Fibroblast of skin of abdomen (primary cell): ENCODE results near the gene CAPN1.
A peak's percentile ranks its signal among the peaks of the same experiment; 100 is the strongest.
"Not testable (repeated sequence)": the region's sequence is repeated elsewhere in the genome, so short reads cannot be mapped to it uniquely, and the experiment has no call there.

Experiments
- DNase-seq: peaks from one replicate; pipeline ENCODE4 v3.0.0-alpha.2; 2013

The CAPN1 gene

DNA sequence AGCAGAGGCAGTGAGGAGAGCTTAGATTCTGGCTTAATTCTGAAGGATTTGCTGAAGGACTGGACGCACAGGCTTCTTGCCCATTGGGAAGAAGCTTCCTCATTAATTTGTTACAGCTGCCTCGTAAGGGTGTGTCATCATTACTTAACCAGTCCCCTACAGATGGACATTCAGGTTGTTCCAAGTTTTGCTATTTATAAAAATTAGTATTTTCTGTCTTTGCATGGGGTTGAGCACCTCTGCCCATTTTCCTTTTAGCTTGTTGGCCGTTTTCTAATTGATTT, 38.1 kb downstream of the CAPN1 start:
- peak; percentile 16 for DNase-seq

DNA sequence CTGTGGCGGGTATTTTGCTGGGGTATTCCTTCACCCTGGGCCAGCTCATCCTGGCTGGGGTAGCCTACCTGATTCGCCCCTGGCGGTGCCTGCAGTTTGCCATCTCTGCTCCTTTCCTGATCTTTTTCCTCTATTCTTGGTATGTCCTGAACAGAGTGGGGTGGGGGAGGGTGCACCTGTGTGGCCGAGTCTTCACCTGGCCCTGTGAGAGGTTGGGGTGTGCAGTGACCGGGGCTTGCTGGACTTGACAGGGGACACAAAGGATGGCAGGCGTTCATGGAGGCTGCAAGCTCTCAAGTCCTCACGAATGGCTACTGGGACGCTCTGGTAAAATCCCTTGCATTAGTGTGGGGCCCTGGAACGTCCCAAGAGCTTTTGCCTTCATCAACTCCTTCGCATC, 39.3 kb downstream of the CAPN1 start:
- no peak for DNase-seq

DNA sequence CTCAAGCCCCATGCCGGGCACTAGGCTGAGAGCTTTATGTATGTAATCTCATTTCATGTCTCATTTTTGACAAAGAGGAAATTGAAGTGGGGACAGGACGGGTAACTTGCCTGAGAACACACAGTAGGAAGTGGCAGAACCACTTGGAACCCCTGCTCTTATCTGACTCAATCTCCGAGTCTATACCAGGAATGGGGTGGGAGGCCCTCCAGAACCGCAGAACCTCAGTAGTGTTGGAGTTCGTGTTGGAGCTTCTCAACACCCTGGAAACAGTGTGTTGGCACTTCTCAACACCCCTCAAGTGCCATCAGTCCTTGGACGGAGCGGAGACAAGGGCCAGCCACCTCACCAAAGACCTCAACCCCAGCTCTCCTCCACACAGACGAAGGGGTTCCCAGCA, 41.3 kb downstream of the CAPN1 start:
- no peak for DNase-seq

DNA sequence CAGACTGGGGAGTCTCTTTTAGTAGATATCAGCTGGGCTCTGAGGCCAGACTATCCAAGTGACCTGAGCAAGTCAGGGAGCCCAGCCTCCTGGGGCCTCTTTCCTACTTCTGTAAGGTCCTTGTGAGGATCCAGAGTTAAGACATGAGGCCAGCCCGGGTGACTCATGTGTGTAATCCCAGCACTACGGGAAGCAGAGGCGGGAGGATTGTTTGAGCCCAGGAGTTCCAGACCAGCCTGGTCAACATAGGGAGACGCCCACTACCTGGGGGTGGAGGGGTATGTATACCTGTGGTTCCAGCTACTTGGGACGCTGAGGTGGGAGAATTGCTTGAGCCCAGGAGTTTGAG, 43.2 kb downstream of the CAPN1 start:
- peak; percentile 55 for DNase-seq

DNA sequence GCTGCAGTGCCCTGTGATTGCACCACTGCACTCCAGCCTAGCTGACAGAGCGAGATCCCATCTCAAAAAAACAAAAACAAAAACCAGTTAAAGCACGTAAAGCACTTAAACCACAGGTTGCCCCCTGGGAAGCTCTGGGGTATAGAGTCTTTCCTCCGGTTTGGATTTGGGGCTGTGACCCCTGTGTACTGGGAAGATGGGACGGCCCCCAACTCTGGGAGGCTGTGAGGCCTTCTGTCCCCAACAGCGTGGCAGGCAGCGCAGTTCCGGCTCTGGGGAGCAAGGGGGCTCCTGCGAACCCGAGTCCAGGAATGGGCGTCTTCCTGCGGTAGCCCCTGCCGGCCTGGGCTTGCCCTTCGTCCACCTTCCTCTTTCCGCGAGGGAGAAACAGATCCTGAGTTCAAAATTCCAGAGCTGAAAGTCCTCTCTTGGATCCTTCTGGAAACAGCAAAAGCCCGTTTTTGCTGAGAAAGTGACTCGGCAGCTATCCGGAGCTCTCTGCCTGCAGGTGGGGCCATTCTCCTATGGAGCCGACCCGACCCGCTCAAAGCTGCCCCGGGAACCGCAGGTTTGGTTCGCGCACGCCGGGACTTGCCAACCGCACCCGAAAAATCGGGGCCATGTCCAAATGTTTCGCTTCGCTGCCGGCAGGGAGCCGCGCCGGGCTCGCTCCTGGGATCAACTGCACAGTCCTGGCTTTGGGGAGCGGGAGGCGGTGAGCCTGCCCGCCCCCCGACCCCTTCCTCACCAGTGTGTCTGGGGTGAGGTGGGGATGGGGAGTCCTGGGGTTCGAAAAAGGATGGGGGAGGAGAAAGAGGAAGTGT, 43.8 kb downstream of the CAPN1 start:
- DNase-seq: peak; percentile 47

DNA sequence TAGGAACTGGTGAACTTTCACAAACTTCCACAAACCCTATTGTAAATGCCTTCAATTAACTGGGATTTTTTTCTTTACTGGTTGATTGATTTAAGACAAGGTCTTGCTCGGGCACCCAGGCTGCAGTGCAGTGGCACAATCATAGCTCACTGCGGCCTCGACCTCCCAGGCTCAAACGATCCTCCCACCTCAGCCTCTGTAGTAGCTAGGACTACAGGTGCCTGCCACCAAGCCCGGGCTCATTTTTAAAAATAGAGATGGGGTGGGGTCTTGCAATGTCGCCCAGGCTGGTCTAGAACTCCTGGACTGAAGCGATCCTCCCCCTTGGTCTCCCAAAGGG, 44.3 kb downstream of the CAPN1 start:
- no peak for DNase-seq

DNA sequence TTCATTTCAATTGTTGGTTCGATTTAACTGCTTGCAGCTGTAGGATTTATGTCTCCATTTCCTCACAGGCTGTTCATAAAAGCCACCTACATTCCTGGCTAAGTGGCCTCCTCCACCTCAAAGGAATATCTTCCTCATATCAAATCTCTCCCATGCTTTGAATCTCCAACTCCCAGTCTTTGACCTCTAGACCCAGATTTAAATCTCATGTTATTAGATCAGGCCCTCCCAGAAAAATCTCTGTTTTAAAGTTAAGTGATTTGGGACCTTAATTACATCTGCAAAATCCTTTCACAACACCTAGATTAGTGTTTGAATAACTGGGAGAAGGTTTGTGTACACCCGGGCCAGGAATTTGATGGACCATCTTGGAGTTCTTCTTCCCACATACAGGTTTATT, 46.2 kb downstream of the CAPN1 start:
- no peak for DNase-seq

DNA sequence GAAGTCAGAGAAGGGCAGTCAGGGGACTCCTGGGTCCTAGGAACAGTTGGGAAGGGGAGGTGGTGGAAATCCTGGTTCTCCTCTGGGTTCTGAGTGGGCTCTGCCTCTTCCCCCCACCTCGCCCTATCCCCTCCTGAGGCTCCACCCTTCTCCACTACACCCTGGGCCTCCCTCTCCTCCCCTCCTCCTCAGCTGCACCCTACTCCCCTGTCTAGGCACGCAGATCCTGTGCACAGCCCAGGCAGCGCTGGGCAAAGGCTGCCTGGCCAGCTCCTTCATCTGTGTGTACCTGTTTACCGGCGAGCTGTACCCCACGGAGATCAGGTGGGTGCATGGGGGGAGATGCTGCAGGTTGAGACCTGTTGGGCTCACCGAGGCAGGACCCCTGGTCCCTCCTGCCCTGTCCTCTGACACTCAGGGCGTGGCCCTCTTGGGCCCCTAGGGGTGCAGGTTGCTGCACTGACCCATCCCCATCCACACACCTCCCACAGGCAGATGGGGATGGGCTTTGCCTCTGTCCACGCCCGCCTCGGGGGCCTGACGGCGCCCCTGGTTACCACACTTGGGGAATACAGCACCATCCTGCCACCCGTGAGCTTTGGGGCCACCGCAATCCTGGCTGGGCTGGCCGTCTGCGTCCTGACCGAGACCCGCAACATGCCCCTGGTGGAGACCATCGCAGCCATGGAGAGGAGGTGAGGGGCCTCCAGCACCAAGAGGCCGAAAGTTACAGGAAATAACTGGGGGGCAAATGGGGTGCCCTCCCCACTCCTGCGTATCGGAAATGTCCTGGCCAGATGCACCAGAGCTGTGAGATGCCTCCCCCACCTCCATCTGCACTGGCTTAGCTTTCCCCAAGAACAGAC, 54.7 kb downstream of the CAPN1 start:
- no peak for DNase-seq

DNA sequence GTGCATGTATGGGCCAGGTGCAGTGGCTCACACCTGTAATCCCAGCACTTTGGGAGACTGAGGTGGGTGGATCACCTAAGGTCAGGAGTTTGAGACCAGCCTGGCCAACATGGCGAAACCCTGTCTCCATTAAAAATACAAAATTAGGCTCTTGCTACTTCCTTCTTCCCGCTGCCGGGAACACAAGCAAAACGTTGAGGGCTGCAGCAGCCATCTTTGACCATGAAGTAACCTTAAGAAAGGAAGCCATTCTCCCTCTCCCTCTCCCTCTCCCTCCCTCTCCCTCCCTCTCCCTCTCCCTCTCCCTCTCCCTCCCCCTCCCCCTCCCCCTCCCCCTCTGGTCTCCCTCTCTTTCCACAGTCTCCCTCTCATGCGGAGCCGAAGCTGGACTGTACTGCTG, 56.6 kb downstream of the CAPN1 start:
- DNase-seq: not testable (repeated sequence)

DNA sequence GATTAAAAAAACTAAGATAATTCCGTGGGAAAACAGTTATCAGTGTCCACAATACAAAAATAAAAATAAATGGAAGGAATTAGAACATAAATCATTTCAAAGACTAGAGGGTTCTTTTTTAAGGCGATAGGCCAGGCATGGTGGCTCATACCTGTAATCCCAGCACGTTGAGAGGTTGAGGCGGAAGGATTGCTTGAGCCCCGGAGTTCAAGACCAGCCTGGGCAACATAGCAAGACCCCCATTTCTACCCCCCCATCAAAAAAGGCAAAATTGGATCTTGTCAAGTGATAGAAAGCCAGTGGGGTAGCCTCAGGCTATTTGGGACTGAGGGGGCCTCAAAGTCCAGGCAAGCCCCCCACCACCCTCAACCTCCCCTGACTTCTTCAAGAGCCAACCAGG, 59.4 kb downstream of the CAPN1 start:
- no peak for DNase-seq

DNA sequence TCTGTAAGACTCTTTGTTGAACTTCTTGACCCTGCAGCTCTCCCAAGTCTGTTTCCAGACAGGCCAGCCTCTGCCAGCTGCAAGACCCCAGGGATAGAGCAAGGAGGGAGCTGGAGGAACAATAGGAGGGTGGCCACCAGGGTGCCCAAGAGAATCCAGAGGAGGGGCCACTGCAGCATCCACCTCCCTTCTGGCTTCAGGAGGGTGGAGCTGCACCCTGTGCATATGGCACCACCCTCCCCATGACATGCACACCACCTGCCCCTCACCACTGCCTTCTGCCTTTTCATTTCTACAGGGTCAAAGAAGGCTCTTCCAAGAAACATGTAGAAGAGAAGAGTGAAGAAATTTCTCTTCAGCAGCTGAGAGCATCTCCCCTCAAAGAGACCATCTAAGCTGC, 60.0 kb downstream of the CAPN1 start:
- no peak for DNase-seq

DNA sequence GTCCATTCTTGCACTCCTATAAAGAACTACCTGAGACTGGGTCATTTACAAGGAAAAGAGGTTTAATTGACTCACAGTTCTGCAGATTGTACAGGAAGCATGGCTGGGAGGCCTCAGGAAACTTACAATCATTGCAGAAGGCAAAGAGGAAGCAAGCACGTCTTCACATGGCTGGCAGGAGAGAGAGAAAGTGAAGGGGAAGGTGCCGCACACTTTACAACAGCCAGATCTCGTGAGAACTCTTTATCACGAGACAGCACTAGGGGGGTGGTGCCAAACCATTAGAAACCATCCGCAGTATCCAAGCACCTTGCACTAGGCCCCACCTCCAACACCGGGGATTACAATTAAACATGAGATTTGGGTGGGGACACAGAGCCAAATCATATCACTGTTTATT, 60.7 kb downstream of the CAPN1 start:
- DNase-seq: no peak

DNA sequence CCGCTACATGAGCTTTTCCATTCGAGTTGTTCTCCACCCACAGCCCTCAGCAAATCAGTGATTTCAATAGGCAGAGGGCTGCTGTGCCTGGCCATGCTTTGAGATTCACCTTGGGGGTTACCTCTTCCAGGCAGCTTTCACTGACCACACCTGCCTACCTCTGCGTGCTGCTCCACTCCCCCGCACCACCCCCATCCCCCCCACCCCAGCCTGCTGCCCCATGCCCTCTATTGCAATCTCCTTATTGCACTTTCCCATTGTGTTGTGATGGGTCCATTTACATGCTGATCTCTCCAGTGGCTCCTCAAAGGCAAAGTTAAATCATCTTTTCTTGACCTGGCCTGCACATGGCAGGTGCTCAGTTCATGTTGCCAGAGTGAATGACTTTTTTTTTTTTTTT, 62.1 kb downstream of the CAPN1 start:
- no peak for DNase-seq

DNA sequence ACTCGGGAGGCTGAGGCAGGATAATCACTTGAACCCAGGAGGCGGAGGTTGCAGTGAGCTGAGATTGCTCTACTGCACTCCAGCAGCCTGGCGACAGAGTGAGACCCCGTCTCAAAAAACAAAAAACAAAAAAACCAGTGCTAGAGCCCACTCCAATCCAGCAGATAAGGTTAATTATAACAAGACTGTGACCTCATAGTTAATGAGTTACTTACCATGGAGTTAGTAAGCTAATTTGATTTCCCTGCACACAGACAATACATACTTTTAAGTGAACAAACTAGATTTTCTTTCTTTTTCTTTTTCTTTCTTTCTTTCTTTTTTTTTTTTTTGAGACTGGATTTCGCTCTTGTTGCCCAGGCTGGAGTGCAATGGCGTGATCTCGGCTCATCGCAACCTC, 63.3 kb downstream of the CAPN1 start:
- DNase-seq: not testable (repeated sequence)

DNA sequence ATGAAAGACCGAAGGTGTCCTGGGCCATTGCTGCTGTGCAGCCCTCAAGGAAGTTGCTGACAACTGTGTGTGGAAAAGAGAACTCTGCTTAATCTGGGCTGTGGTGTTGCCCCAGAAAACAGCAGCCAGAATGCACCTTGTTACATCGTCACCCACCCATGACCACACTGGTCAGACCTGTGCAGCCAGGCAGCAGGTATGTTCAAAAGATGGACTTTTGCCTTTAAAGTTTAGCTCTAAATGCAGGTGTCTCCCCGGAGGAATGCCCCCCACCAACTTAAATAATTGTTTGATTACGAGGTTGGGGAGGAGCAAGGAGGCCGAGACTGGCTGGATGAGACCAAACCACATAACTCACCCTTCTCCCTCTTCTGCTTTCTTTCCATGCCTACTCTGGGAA, 64.8 kb downstream of the CAPN1 start:
- no peak for DNase-seq

DNA sequence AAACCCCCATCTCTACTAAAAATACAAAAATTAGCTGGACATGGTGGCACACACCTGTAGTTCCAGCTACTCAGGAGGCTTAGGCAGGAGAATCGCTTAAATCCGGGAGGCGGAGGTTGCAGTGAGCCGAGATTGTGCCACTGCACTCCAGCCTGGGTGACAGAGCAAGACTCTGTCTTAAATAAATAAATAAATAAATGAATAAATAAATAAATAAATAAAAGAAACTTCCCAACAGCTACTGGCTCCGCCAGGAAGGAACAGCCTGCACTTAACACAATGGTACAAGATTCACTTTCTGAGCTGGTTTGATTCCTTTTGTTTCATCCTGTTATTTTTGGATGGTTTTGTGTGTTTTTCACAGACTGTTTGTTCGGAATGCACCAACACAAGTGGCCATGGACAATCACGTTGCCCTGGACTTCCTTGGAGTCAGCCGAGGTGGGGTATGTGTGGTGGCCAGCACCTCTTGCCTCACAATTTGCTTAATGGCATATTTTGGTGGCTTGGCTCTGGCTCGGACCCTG, 66.5 kb downstream of the CAPN1 start:
- DNase-seq: not testable (repeated sequence)

DNA sequence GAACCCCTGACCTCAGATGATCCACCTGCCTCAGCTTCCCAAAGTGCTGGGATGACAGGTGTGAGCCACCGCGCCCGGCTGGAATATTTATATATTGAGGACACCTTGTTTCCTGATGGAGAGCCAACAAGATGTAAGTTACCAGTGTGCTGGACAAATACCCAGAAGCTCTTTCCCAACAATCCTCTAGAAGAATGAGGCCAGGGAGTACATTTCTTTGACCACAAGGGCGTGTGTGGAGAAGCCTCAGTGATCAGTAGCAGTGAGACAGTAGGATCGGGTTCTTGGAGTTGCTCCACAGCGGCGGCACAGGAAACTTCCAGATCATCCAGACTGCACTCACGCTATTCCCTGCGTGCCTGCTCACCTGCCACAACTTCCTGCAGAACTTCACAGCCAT, 69.7 kb downstream of the CAPN1 start:
- DNase-seq: no peak

DNA sequence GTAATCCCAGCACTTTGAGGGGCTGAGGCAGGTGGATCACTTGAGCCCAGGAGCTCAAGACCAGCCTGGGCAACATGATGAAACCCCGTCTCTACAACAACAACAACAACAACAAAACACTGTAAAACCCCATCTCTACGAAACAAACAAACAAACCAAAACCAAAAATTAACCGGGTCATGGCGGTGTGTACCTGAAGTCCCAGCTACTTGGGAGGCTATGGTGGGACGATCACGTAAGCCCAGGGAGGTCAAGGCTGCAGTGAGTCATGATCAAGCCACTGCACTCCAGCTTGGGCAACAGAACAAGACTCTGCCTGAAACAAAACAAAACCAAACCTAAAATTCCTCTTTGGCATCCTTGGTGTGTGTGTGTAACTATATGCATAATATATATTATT, 73.0 kb downstream of the CAPN1 start:
- DNase-seq: no peak

DNA sequence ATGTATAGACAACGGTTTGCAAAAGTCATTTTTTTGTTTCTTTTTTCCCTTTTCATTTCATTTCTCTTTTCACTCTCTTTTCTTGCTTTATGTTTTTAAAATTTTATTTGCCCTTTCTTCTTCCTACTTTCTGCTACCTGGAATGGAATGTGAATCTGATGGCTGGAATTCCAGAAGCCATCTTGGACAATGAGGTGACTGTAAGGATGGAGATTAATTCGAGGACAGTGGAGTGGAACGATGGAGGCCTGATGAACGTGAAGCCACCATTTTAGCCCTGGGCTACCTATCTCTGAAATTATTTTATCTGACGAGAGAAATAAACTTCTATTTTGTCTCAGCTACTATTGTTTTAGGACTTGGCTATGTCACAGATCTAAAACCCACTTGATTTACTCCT, 77.3 kb downstream of the CAPN1 start:
- no peak for DNase-seq

DNA sequence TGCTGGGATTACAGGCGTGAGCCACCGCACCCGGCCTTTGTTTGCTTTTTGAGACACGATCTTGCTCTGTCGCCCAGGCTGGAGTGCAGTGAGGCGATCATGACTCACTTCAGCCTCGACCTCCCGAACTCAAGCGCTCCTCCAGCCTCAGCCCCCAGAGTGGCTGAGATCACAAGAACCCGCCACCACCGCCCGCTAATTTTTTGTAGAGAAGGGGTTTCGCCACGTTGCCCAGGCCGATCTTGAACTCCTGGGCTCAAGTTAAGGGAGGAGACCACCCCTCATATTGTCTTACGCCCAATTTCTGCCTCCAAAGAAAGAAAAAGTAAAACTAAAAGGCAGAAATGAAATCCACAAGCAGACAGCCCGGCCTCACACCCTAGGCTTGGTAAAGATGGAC, 78.6 kb downstream of the CAPN1 start:
- DNase-seq: no peak

DNA sequence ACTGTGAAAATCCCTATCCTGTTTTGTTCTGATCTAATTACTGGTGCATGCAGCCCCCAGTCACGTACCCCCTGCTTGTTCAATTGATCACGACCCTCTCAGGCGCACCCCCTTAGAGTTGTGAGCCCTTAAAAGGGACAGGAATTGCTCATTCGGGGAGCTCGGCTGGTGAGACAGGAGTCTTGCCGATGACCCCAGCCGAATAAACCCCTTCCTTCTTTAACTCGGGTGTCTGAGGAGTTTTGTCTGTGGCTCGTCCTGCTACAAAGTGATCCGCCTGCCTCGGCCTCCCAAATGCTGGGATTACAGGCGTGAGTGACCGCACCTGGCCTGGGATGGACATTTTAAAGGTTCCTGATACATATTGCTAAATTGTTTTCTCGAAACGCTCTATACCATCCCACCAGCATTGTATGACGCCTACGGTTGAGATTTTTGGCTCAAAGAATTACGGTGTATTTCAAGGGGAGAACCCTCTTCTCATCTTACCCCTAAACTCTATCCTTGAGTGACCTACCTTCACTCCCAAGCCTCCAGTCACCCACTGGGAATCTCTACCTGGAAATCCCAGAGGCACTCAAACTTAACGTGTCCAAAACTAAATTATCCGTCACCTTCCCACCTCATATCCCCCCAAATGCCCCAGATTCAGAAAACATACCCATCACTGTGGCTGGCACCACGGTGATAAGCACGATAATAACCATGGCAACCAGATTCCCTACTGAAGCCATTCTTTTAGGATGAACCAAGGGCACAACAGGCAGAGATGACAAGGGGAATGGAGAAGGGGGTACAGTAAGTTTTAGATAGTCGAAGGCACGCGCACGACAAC, 79.2 kb downstream of the CAPN1 start:
- DNase-seq: no peak
